OCI-LY7 (cell line): ENCODE data around the gene SNCA. TPM values are rescaled to one million over a fixed set of nuclear protein-coding genes. Genes with fewer than 3 reads are reported as not detected.

Source experiments
- BruUV-seq: library from RNA; stranded (reverse); fragments of 400-500 nt; replicated peaks from 2 replicates; lab custom pipeline; 2021; lab: Mats Ljungman, UMichigan
- CTCF ChIA-PET: fragments of 300-600 bp; sonication (Branson Sonifier 250); formaldehyde crosslinking; loops from one replicate; lab custom pipeline; 2022; ENCODE audit warnings: antibody characterized with exemption; ENCODE audit not compliant: unreplicated experiment; lab: Charles Lee
- POLR2A ChIA-PET: fragments of 300-600 bp; sonication (Branson Sonifier 250); formaldehyde crosslinking; loops from one replicate; lab custom pipeline; 2022; ENCODE audit warnings: antibody characterized with exemption; lab: Charles Lee
- DNase-seq: peaks from one replicate; pipeline ENCODE4 v3.0.0-alpha.2; 2015; ENCODE audit warnings: low spot score
- H2AFZ ChIP-seq: fragments of 200-600 bp; sonication (generic), shearing (Covaris generic); 2 replicates; pipeline ENCODE4 v1.6.1; 2014; ENCODE audit warnings: mild to moderate bottlenecking, antibody characterized with exemption, low read length, moderate library complexity
- H3K27ac ChIP-seq: fragments of 200-600 bp; sonication (generic); 2 replicates; pipeline ENCODE4 v1.5.1; 2014; ENCODE audit warnings: mixed run types, low read depth, mild to moderate bottlenecking, moderate library complexity, low read length, inconsistent platforms; ENCODE audit not compliant: poor library complexity, severe bottlenecking
- H3K36me3 ChIP-seq: fragments of 200-600 bp; sonication (generic); 2 replicates; pipeline ENCODE4 v1.6.1; 2014; ENCODE audit warnings: mild to moderate bottlenecking, antibody characterized with exemption, low read length, moderate library complexity, mixed read lengths; ENCODE audit not compliant: insufficient read depth
- H3K4me1 ChIP-seq: fragments of 200-600 bp; sonication (generic); 2 replicates; pipeline ENCODE4 v1.5.1; 2014; ENCODE audit warnings: mild to moderate bottlenecking, low read length; ENCODE audit not compliant: insufficient read depth, poor library complexity, severe bottlenecking
- H3K4me2 ChIP-seq: fragments of 200-600 bp; sonication (generic); 2 replicates; pipeline ENCODE4 v1.6.1; 2014; ENCODE audit warnings: mild to moderate bottlenecking, low read length
- H3K4me3 ChIP-seq: fragments of 200-600 bp; sonication (generic); 2 replicates; pipeline ENCODE4 v1.5.1; 2014; ENCODE audit warnings: mild to moderate bottlenecking, low read depth, low read length; ENCODE audit not compliant: poor library complexity, severe bottlenecking
- H3K79me2 ChIP-seq: fragments of 200-600 bp; sonication (generic); 2 replicates; pipeline ENCODE4 v1.6.1; 2016; ENCODE audit warnings: low read depth, mild to moderate bottlenecking, low read length, moderate library complexity, mixed read lengths; ENCODE audit not compliant: insufficient read depth
- H3K9me2 ChIP-seq: fragments of 200-600 bp; sonication (generic); 2 replicates; pipeline ENCODE4 v1.6.1; 2016; ENCODE audit warnings: mild to moderate bottlenecking, low read length, mixed read lengths; ENCODE audit not compliant: insufficient read depth
- H3K9me3 ChIP-seq: fragments of 200-600 bp; sonication (generic); 2 replicates; pipeline ENCODE4 v1.6.1; 2014; ENCODE audit warnings: mild to moderate bottlenecking, mixed run types, low read length, mixed read lengths
- H4K20me1 ChIP-seq: fragments of 200-600 bp; sonication (generic); 2 replicates; pipeline ENCODE4 v1.6.1; 2014; ENCODE audit warnings: mild to moderate bottlenecking, antibody characterized with exemption, low read length, moderate library complexity, mixed read lengths; ENCODE audit not compliant: insufficient read depth
- EZH2phosphoT487 ChIP-seq: fragments of 200-600 bp; sonication (generic); IDR thresholded peaks from 2 replicates; pipeline ENCODE4 v1.6.1; 2018; ENCODE audit warnings: low read depth, borderline replicate concordance, mild to moderate bottlenecking, mixed run types, antibody characterized with exemption, low read length, moderate library complexity, mixed read lengths
- intact Hi-C: fragments of 100-400 bp; cut with micrococcal nuclease; formaldehyde crosslinking; loops from one replicate; pipeline ENCODE4 v1.10.0; 2022; ENCODE audit not compliant: unreplicated experiment
- total RNA-seq, 2 experiments: library from RNA; depleted of rRNA in 1 of 2; stranded (reverse); fragments of >200 nt in 1 of 2; shearing (Covaris generic) in 1 of 2; gene quantifications; 2 replicates each; pipeline ENCODE4 v1.2.3, GENCODE V29; 2014 to 2022
- TF ChIP-seq, protein P1 (sequence below): fragments of 200-600 bp; sonication (generic); conservative IDR thresholded peaks from 2 replicates; pipeline ENCODE4 v1.5.1; 2014; ENCODE audit warnings: mild to moderate bottlenecking, antibody characterized with exemption, low read length, moderate library complexity, mixed read lengths

The SNCA gene
- total RNA-seq, 2 experiments from 2014 or later = not detected

DNA sequence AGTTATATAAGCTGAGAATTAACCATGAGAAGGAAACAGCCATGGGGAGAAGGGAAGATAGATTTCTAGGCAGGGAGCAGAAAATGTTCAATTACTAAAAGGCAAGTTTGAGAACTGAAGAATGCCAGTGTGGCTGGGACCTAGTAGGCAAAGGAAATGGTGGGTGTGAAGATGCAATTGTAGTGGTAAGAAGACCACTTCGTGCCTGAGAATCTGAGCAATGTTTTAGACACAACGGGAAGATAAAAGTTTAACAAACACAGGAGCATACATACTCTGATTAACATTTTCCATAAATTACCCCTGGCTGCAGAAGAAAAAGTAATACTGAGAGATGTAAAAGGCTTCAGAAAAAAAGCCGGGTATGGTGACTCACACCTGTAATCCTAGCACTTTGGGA is 39.6 kb upstream of the SNCA start:
- H3K9me3 ChIP-seq = no peaks in the 10 kb centered on the region
- no peak for DNase-seq
- no TSS peak for BruUV-seq
- H3K4me2 ChIP-seq = no peak overlapping the region
- no peaks in the 10 kb centered on the region for H3K4me1 ChIP-seq
- intact Hi-C loops = no loop called here
- H2AFZ ChIP-seq = no peak overlapping the region
- ChIA-PET POLR2A (interaction anchor here (0.6 kb wide), 1 partner anchor 947 kb away, joined by 3 read pairs; no protein-coding TSS in a partner anchor), CTCF (no interaction called here)
- H4K20me1 ChIP-seq = no peaks in the 10 kb centered on the region
- H3K79me2 ChIP-seq = no peaks in the 10 kb centered on the region
- no peak overlapping the region for H3K27ac ChIP-seq
- no peak overlapping the region for H3K4me3 ChIP-seq
- TF ChIP-seq, protein P1, sequence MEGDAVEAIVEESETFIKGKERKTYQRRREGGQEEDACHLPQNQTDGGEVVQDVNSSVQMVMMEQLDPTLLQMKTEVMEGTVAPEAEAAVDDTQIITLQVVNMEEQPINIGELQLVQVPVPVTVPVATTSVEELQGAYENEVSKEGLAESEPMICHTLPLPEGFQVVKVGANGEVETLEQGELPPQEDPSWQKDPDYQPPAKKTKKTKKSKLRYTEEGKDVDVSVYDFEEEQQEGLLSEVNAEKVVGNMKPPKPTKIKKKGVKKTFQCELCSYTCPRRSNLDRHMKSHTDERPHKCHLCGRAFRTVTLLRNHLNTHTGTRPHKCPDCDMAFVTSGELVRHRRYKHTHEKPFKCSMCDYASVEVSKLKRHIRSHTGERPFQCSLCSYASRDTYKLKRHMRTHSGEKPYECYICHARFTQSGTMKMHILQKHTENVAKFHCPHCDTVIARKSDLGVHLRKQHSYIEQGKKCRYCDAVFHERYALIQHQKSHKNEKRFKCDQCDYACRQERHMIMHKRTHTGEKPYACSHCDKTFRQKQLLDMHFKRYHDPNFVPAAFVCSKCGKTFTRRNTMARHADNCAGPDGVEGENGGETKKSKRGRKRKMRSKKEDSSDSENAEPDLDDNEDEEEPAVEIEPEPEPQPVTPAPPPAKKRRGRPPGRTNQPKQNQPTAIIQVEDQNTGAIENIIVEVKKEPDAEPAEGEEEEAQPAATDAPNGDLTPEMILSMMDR = no peak
- TF ChIP-seq EZH2phosphoT487 = no peak
- H3K9me2 ChIP-seq = no peaks in the 10 kb centered on the region
- H3K36me3 ChIP-seq = no peaks in the 10 kb centered on the region

DNA sequence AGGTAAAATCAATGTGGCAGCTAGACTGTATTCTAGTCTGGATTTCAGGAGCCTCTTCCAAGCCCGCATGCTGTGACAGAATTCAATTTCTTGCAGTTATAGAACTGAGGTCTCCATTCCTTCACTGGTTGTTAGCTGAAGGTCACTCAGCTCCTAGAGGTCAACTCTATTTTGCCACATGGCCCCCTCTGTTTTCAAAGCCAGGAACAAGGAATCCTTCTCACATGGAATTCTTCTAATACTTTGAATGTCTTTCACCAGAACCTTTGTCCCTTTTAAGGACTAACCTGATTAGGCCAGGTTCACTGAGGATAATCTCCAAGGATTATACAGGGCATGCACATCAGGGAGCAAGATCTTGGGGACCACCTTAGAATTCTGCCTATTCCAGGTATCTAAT is 34.2 kb upstream of the SNCA start:
- no peak overlapping the region for H3K4me3 ChIP-seq
- H3K9me3 ChIP-seq = no peaks in the 10 kb centered on the region
- no peaks in the 10 kb centered on the region for H3K79me2 ChIP-seq
- H2AFZ ChIP-seq = no peak overlapping the region
- intact Hi-C loops = no loop called here
- no peaks in the 10 kb centered on the region for H4K20me1 ChIP-seq
- POLR2A ChIA-PET = no interaction called here
- H3K9me2 ChIP-seq = no peaks in the 10 kb centered on the region; the same call in 1 of the 2 replicates
- H3K4me1 ChIP-seq = no peaks in the 10 kb centered on the region
- no peak overlapping the region for H3K27ac ChIP-seq
- H3K36me3 ChIP-seq = no peaks in the 10 kb centered on the region
- no TSS peak for BruUV-seq
- CTCF ChIA-PET = no interaction called here
- no peak for DNase-seq
- no peak for TF ChIP-seq EZH2phosphoT487
- TF ChIP-seq, protein P1 = no peak
- no peak overlapping the region for H3K4me2 ChIP-seq

DNA sequence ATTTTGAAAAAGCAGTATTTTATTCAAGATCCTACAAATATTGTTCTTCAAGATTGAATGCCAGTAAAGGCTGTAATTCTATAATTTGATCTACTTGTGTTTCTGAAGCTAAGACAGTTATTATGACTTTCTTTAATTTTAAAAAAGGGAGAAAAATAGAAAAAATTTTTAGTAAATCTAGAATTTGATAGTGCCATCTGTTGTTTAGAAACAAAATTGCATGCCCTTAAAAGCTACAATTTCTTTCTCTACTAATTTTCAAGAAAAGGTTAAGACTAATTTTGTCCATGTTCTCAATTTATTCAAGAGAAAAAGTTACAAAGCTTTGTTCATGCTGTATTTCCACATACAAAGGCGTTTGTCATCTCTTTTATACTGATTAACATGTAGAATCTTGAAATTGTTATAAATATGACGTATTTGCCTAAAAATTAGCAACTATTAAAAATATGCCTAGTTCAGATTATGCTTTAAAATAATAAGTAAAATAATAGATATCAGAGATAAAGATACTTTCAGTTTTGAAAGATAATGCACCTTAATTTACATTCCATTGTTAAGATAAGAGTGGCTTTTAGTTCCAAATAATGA is 32.1 kb upstream of the SNCA start:
- H3K36me3 ChIP-seq = no peaks in the 10 kb centered on the region
- H2AFZ ChIP-seq = no peak overlapping the region
- TF ChIP-seq EZH2phosphoT487 = no peak
- TF ChIP-seq, protein P1 = peak; percentile 73
- no peak overlapping the region for H3K4me3 ChIP-seq
- H3K79me2 ChIP-seq = no peaks in the 10 kb centered on the region
- no peak overlapping the region for H3K4me2 ChIP-seq
- H3K27ac ChIP-seq = no peak overlapping the region
- ChIA-PET POLR2A (no interaction called here), CTCF (no interaction called here)
- no TSS peak for BruUV-seq
- H3K4me1 ChIP-seq = no peaks in the 10 kb centered on the region
- DNase-seq = no peak
- H3K9me2 ChIP-seq = no peaks in the 10 kb centered on the region; the same call in 1 of the 2 replicates
- no peaks in the 10 kb centered on the region for H4K20me1 ChIP-seq
- intact Hi-C loops = no loop called here
- H3K9me3 ChIP-seq = no peaks in the 10 kb centered on the region
